AG04450 (cell line): ENCODE measurements around the gene CEACAM1. TPM values are rescaled to one million over a fixed set of nuclear protein-coding genes. Genes with fewer than 3 reads are reported as not detected.

Source experiments
- CTCF ChIA-PET: fragments of 300-600, 350-600 bp; formaldehyde crosslinking; extraction: SDS; loops from one replicate; lab custom pipeline; 2022; ENCODE audit warnings: antibody characterized with exemption, inconsistent platforms; lab: Charles Lee
- POLR2A ChIA-PET: fragments of 350-600 bp; formaldehyde crosslinking; extraction: SDS; loops from one replicate; lab custom pipeline; 2021; ENCODE audit warnings: antibody characterized with exemption, inconsistent platforms; lab: Yijun Ruan, JAX
- DNase-seq: peaks from one replicate; pipeline ENCODE4 v3.0.0-alpha.2; 2011; ENCODE audit warnings: low read depth, low spot score
- H3K27ac ChIP-seq: one replicate; pipeline ENCODE4 v1.5.1; 2012; ENCODE audit warnings: low read depth, low read length, control low read depth
- H3K27me3 ChIP-seq: one replicate; pipeline ENCODE4 v1.6.0; 2012; ENCODE audit warnings: low read length; ENCODE audit not compliant: control insufficient read depth, insufficient read depth
- H3K4me3 ChIP-seq: 2 replicates; pipeline ENCODE4 v1.5.1; 2011; ENCODE audit warnings: mild to moderate bottlenecking, low read depth, low read length, control low read depth
- H3K9me3 ChIP-seq: 2 replicates; pipeline ENCODE4 v1.5.1; 2012; ENCODE audit warnings: low read length; ENCODE audit not compliant: control insufficient read depth, insufficient read depth
- polyA plus RNA-seq: library from polyadenylated mRNA; depleted of rRNA; stranded (reverse); fragments of >200 nt; gene quantifications from 2 replicates; pipeline ENCODE4 v1.2.3, GENCODE V29; 2011
- TF ChIP-seq, protein P1 (sequence below): IDR thresholded peaks from 2 replicates; pipeline ENCODE4 v1.5.1; 2011; ENCODE audit warnings: low read depth, low read length, control low read depth, inconsistent platforms

CEACAM1 gene
- polyA plus RNA-seq, 1 experiment = not detected

DNA sequence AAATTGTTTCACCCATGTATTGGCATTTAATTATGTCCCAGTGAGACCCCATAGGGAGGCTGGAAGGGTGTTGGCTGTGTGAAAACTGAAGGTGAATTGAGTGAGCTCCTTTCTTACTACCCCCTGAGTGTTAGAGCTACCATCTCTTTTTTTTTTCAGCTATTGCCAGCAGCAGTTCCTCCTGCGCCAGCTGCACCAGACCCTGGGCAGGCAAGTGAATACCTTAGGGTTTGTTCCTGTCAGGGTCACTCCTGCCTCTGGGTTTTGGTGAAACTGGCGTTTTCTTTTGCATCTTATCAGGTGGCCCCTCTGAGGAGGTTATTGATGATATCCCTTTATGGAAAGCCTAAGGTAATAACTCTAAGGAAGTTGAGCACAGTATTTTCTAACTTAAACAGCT lies 40.9 kb upstream of the CEACAM1 start:
- POLR2A ChIA-PET = no interaction called here
- no peak for DNase-seq
- no peak overlapping the region for H3K4me3 ChIP-seq
- H3K27ac ChIP-seq = no peak overlapping the region
- peaks cover 9% of the 10 kb centered on the region for H3K27me3 ChIP-seq
- CTCF ChIA-PET = interaction anchor here (0.8 to 1.1 kb wide), 2 partner anchors 17 to 130 kb away, joined by 3 to 5 read pairs; no protein-coding TSS in a partner anchor
- TF ChIP-seq, protein P1, sequence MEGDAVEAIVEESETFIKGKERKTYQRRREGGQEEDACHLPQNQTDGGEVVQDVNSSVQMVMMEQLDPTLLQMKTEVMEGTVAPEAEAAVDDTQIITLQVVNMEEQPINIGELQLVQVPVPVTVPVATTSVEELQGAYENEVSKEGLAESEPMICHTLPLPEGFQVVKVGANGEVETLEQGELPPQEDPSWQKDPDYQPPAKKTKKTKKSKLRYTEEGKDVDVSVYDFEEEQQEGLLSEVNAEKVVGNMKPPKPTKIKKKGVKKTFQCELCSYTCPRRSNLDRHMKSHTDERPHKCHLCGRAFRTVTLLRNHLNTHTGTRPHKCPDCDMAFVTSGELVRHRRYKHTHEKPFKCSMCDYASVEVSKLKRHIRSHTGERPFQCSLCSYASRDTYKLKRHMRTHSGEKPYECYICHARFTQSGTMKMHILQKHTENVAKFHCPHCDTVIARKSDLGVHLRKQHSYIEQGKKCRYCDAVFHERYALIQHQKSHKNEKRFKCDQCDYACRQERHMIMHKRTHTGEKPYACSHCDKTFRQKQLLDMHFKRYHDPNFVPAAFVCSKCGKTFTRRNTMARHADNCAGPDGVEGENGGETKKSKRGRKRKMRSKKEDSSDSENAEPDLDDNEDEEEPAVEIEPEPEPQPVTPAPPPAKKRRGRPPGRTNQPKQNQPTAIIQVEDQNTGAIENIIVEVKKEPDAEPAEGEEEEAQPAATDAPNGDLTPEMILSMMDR = no peak
- H3K9me3 ChIP-seq = no peaks in the 10 kb centered on the region

DNA sequence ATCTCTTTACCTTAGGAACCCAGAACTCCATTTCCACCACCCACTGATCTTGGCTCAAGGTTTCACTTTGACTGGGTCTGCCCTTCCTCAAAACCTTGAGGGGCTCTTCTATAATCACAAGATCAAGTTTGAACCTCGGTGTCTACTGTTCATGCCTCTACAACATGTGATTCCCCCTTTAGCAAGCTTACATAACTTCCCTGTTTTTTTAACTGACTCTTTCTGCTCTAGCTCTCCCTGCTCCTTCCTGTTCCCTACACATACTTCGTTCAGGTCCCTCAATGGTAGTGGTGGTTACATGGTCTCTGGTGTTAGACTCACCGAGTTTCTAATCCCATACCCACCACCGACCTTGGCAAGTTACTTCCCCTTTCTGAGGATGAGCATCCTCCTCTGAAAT lies 39.7 kb upstream of the CEACAM1 start:
- POLR2A ChIA-PET = no interaction called here
- Histone ChIP-seq H3K27ac (no peak overlapping the region), H3K9me3 (no peaks in the 10 kb centered on the region), H3K4me3 (no peak overlapping the region), H3K27me3 (peaks cover 9% of the 10 kb centered on the region)
- CTCF ChIA-PET = interaction anchor here (0.6 to 1.3 kb wide), 3 partner anchors 118 to 223 kb away, joined by 3 read pairs; no protein-coding TSS in a partner anchor
- TF ChIP-seq, protein P1 = no peak
- DNase-seq = no peak

DNA sequence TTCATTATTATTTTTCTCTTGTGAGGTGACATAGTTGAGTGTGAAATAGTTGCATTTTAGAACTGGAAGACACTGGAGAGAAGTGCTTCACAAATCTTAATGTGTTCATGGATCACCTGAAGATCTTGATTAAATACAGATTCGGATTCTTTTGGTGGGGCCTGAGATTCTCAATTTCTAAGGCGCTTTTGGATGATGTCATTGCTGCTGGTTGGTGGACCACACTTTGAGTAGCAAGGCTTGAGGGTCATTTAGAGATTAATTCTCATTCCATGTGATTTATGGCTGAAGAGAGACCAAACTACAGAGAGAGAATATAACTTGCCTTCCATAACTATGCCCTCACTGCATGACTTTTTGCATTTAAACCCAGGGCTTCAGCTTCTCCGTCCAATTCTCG lies 39.3 kb upstream of the CEACAM1 start:
- H3K4me3 ChIP-seq = no peak overlapping the region
- peaks cover 9% of the 10 kb centered on the region for H3K27me3 ChIP-seq
- H3K9me3 ChIP-seq = no peaks in the 10 kb centered on the region
- ChIA-PET POLR2A (no interaction called here), CTCF (interaction anchor here (0.6 to 1.3 kb wide), 8 partner anchors 12 to 223 kb away, joined by 3 to 9 read pairs (median 4); no protein-coding TSS in a partner anchor)
- TF ChIP-seq, protein P1 = no peak
- DNase-seq = no peak
- H3K27ac ChIP-seq = no peak overlapping the region

DNA sequence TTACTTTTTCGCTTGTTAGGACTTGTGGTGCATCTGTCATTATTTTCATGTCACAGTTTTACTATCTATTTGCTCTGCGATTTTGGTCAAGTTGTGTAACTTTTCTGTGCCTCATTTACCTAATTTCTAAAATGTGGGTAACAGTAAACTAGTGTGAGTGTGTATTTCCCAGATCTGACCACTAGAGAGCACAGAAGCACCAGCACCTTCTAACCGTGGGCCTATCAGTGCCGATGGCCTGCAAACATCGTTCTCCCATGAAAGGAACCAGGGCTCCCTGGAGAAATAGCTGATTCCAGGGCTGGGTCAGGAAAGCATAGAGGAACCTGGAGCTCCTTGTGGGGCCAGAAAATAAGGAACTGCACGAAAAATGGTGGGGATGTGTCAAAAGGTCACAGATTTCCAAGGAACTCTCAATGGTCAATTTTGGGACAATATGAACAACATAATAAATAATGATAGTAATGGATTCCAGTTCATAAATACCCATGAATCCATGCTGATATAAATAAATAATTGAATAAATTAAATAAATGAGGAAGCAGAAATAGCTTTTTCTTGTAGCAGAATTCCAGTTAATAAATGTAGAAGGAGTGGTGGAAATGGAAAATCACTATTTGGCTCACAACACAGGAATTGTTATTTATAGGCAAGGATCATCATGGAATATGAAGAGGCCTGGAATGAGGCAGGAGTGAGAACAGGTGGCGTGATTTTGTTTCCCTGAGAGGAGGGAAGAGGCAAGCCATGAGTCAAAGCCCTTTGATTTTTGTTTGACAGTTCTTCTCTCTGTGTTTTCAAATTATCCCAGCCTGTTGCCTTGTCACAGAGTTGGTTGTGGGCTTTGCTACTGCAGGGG lies 35.3 kb upstream of the CEACAM1 start:
- H3K27me3 ChIP-seq = peaks cover 17% of the 10 kb centered on the region
- H3K27ac ChIP-seq = no peak overlapping the region
- CTCF ChIA-PET = interaction anchor here (0.6 to 2.2 kb wide), 15 partner anchors 9 to 810 kb away, joined by 3 to 11 read pairs (median 3); partner anchors contain the start of gene CEACAM1
- TF ChIP-seq, protein P1 = peak; percentile 76
- POLR2A ChIA-PET = no interaction called here
- H3K9me3 ChIP-seq = no peaks in the 10 kb centered on the region
- H3K4me3 ChIP-seq = no peak overlapping the region
- no peak for DNase-seq

DNA sequence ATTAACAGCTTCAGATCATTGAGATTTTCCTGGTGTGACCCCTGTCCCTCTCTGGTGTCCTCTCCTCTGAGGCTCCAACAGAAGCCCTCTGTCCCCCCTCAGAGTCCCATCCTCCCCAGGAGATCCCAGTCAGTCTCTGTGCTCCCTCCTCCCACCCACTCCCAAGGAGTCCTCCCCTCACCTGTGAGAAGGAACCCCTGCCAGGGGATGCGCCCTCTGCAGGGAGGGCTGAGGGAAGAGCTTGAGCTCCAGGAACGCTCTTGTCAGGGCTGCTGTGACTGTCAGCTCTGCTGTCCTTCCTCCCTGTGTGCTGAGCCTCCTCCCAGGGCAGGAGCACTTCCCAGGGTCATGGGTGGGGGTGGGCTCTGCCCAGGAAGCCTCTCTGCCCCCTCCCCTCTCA lies 33.2 kb upstream of the CEACAM1 start:
- peaks cover 15% of the 10 kb centered on the region for H3K27me3 ChIP-seq
- CTCF ChIA-PET = interaction anchor here (0.7 to 2.2 kb wide), 3 partner anchors 31 to 123 kb away, joined by 3 to 8 read pairs (median 5); no protein-coding TSS in a partner anchor
- POLR2A ChIA-PET = no interaction called here
- TF ChIP-seq, protein P1 = no peak
- no peak overlapping the region for H3K4me3 ChIP-seq
- DNase-seq = no peak
- no peak overlapping the region for H3K27ac ChIP-seq
- H3K9me3 ChIP-seq = no peaks in the 10 kb centered on the region
